G401 (cell line): ENCODE measurements around the gene ACTN4. TPM values are rescaled to one million over a fixed set of nuclear protein-coding genes. Genes with fewer than 3 reads are reported as not detected.
A peak's percentile ranks its signal among the peaks of the same experiment; 100 is the strongest.

Experiments
- DNase-seq: peaks from one replicate; pipeline ENCODE4 v3.0.0-alpha.2; 2015; ENCODE audit warnings: low spot score
- in situ Hi-C: cut with HindIII; loops from 2 replicates; pipeline ENCODE4 v1.10.0; 2016; ENCODE audit warnings: low sequenced_read_pairs, mixed read lengths
- total RNA-seq: library from RNA; depleted of rRNA; stranded (reverse); fragments of >200 nt; shearing (Covaris generic); gene quantifications from 2 replicates; pipeline ENCODE4 v1.2.3, GENCODE V29; 2014

ACTN4 gene
- total RNA-seq, 1 experiment from 2014 or later: 182 TPM

DNA sequence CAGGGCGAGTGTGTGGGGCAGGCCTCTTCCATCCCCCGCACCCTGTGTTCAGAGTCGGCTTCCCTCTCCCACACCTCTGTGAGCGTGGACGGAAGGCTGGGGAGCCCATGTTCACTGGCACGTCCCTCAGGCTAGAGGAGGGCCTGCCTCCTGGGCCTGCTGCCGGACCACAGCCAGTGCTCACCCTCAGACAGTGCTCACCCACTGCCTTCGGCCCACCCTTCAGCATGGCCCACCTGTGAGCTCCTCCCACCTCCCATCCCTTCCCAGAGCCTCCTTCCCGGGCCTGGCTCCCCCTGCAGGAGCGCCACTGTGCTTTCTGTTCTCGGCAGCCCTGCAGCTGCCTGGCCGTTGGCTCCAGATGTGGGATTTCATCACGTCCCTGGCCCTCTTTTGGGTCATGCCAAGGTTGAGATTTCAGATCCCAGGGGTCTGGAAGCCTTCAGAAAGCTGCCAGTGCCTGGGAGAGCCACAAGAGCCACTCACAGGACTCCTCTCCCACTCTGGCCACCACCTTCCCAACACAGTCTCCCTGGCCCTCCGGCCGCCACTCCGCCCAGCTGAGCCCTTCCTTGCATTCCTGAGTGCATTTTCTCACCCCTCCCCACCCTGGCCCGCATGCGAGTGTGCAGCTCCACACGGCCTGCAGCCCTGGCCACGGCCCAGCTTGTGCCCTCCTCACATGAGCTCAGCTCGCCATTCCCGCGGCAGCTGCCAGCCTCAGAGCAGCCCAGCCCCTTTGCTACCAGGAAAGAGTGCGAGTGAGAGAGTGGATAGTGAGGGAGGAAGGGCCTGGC, 71.5 kb downstream of the ACTN4 start:
- in situ Hi-C loops: no loop called here
- DNase-seq: peak; percentile 51

DNA sequence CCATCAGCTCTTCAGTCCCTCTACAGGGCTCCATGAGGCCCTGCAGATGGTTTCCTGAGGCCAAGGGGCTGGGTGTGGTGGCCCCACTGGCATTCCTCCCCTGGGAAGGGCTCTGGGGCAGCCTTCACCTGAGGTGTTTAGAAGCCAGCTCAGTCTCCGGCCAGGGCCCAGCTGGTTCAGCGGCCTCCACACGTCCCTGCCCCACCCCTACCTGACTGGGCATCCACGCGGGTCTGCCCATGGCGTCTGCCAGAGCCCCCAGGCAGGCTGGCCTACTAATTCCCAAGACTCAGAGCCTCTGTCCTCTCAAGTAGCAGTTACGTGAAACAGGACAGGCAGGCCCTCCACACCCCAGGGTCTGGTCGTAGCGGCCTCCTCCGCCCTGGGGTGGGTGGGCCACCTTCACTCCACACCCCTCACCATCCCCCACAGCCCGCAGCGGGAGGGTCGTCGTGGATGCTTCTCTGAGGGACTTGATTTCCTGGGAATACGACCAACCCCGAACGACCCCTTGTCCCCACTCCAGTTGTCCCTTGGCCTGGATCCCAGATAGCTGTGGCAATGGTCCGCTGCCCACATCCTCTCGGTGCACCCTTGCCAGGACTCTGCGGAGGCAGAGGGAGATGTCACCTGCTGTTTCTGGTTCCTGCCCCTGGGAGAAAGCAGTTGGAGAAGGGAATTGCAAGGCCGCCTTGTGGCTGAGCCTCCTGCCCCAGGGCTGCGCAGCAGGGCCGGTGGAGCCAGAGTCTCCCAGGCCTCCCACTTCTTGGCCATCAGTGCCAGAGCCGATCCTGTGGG, 72.5 kb downstream of the ACTN4 start:
- DNase-seq: no peak
- in situ Hi-C loops: no loop called here

GRCh38 chr19:38720559-38721236, 73.2 kb downstream of the ACTN4 start:
- in situ Hi-C loops: no loop called here
- DNase-seq: no peak

DNA sequence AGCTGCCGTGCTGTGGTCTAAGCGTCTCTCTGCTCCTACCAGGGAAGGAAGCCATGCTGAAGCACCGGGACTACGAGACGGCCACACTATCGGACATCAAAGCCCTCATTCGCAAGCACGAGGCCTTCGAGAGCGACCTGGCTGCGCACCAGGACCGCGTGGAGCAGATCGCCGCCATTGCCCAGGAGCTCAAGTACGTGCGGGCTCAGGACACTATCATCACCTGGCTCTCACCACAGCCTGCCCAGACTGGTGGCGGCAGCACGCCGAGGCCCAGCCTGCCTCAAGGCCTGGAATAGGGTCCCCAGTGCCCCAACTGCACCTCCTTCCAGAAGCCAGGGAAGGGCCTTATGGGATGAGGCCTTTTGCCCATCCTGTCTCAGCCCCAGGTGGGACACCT, 74.0 kb downstream of the ACTN4 start:
- no peak for DNase-seq
- in situ Hi-C loops: no loop called here

- in situ Hi-C loops: no loop called here
- no peak for DNase-seq
Observed at GRCh38 chr19:38721979-38722773, 74.7 kb downstream of the ACTN4 start.

DNA sequence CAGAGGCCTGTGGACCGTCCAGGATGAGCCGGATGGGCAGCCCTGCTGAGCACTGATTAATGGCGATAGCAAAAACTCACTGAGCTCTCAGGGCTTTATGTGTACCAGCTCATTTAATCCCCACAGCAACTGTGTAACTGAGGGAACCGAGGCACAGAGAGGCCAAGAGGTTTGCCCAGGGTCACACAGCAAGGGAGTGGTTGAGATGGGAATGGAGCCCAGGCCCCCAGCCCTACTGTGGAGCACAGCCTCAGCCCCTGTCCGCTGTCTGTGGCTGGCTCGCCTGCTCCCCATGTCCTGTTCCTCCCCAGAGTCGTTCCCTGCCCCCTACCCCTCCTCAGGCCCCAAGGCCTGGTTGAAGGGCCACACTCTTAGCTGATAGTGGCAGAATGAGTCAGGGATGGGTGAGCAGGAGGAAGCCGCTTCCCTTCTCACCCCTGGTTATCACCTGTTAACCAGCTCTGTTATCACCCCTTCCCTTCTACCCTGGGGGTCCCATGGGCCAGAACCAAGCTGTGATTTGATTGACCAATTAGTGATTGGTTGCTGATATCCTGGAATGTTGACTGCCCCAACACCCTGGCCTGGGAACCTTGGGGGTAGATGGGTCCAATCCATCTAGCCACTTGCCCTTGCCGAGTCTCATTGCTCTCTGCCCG, 75.6 kb downstream of the ACTN4 start:
- in situ Hi-C loops: no loop called here
- DNase-seq: no peak

GRCh38 chr19:38723606-38723965, 76.1 kb downstream of the ACTN4 start:
- in situ Hi-C loops: no loop called here
- no peak for DNase-seq

GRCh38 chr19:38723990-38724854, 76.8 kb downstream of the ACTN4 start:
- in situ Hi-C loops: no loop called here
- DNase-seq: no peak

GRCh38 chr19:38725469-38726283, 78.2 kb downstream of the ACTN4 start:
- in situ Hi-C loops: no loop called here
- DNase-seq: no peak

DNA sequence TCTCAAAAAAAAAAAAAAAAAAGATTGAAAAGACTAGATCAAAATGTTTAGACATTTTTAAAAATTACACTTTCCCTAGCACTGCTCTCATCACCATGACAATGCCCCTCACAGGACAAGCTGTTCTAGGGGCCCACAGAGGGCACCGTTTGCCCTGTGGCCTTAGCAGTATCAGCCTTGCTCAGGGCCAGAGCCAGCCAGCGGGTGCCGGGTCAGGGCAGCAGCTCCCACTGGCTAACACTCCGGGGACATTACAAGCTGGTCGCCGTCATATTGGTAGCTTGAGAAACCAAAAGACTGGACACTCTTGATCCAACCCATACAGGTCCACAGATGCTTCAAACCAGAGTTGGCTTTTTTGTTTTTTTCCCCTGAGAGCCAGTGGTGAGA, 78.8 kb downstream of the ACTN4 start:
- in situ Hi-C loops: no loop called here
- DNase-seq: no peak

DNA sequence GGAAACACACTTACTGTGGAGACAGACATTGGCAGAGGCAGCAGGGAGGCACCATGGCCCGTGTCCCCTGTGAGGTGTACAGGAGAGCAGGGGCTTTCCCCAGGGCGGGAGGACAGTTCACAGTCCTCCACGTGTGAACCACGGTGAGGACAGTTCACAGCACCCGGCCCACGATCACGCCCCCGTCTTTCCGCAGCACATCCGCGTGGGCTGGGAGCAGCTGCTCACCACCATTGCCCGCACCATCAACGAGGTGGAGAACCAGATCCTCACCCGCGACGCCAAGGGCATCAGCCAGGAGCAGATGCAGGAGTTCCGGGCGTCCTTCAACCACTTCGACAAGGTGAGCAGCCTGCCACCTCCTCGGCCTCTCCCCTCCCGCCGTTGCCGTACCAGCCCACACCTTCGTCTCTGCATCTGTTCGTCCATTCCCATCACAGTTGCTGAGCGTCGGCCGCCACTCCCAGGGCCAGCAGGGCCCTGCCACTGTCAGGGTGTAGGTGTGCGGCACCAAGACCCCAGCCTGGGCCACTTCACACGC, 79.4 kb downstream of the ACTN4 start:
- in situ Hi-C loops: no loop called here
- DNase-seq: no peak

GRCh38 chr19:38727306-38727867, 79.9 kb downstream of the ACTN4 start:
- in situ Hi-C loops: no loop called here
- DNase-seq: no peak

DNA sequence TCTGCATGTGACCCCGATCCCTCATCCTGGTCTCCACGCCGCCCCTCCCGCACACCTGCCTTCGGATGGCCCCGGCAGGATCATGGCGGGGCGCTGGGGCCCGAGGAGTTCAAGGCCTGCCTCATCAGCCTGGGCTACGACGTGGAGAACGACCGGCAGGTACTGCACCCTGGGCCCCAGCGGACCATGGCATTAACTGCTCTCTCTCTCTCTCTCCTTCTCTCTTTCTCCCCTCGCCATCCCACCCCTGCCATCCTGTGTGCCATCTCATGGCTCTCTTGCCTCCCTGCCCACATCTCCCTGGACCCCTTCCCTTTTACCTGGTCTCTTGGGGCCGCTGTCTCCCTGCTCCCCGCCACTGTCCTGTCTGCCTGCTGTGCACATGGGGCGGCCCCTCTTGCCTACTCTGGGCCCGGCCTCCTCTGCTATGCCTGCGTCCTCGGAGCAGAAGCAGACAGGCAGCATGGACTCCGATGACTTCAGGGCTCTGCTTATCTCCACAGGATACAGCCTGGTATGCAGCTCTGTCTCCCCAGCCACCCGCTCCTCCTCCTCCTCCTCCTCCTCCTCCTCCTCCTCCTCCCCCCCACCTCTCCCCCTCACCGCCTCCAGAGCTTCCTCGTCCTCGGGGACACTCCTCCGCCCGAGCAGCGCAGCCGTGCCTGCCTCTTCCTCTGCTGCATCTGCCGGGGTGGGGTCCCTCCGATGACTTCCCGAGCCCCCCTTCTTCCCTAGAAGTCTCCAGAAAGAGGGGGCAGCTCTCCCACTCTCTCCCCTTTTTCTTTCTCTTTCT, 80.6 kb downstream of the ACTN4 start:
- in situ Hi-C loops: no loop called here
- no peak for DNase-seq

DNA sequence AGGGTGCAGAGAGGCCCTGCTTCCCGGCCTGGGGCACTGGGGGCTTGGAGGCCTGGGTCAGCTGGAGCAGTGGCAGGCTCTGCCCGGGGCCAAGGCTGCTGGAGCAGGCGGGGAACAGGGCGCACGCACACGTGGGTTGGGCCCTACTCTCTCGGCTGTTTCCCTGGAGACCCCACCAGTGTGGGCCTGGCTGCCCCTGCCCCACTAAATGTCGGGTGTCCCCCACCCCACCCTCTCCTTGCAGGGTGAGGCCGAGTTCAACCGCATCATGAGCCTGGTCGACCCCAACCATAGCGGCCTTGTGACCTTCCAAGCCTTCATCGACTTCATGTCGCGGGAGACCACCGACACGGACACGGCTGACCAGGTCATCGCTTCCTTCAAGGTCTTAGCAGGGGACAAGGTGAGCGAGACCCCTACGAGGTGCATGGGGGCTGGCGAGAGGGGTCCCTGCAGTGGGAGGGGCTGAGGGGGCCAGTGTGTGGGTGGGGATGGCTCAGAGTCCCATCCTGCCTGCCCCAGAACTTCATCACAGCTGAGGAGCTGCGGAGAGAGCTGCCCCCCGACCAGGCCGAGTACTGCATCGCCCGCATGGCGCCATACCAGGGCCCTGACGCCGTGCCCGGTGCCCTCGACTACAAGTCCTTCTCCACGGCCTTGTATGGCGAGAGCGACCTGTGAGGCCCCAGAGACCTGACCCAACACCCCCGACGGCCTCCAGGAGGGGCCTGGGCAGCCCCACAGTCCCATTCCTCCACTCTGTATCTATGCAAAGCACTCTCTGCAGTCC, 81.5 kb downstream of the ACTN4 start:
- no peak for DNase-seq
- in situ Hi-C loops: no loop called here
